ENCODE measurements around the gene PHOSPHO1.

PHOSPHO1 gene

DNA sequence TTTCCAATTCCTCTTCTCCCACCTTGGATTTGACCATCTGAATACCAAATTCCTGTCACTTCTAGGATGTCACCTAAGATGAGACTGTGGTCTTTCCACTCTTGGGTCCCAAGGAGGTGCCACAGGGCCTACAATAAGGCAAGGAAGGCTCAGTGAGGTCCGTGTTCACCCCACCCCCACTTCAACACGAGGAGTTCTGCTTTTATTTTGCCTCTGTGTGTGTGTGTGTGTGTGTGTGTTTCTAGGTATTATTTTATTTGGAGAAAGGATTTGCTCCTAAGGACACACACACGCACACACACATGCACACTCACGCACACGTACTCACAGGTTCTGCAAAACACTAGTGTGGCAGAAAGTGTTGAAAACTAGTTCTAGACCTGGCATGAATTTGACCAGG is 24.5 kb upstream of the PHOSPHO1 start:
- H3K4me3 ChIP-seq (ENCODE audit: insufficient read depth, low read length, poor library complexity, severe bottlenecking): no peak overlapping the region
- no peaks in the 10 kb centered on the region for H3F3A ChIP-seq (ENCODE audit: insufficient read depth)
- no peak overlapping the region for H3K4me2 ChIP-seq (ENCODE audit: low read depth, low read length, poor library complexity, severe bottlenecking)
- H3K27me3 ChIP-seq (ENCODE audit: low read length): no peaks in the 10 kb centered on the region
- no peak overlapping the region for H3K9ac ChIP-seq (ENCODE audit: low read length)
- H3K9me3 ChIP-seq (ENCODE audit: insufficient read depth, low read length): no peaks in the 10 kb centered on the region
- no peak overlapping the region for H2AFZ ChIP-seq (ENCODE audit: low read depth, low read length, severe bottlenecking)
- no peaks in the 10 kb centered on the region for H3K79me2 ChIP-seq (ENCODE audit: insufficient read depth, low read length)
- H3K9me2 ChIP-seq (replicated peaks; ENCODE audit: insufficient read depth, low read length): no peaks in the 10 kb centered on the region
- H3K27ac ChIP-seq (ENCODE audit: low read depth, low read length): no peak overlapping the region
- H4K20me1 ChIP-seq (ENCODE audit: low read depth, low read length): no peaks in the 10 kb centered on the region
- H3K36me3 ChIP-seq (ENCODE audit: low read length): no peaks in the 10 kb centered on the region
- TF ChIP-seq CTCF (IDR thresholded peaks at IDR 0.05; ENCODE audit: insufficient read depth, low read length, poor library complexity, severe bottlenecking): no peak
- no peak for TF ChIP-seq EZH2phosphoT487 (conservative IDR thresholded peaks at IDR 0.05; ENCODE audit: low read length)

GRCh38 chr17:49254066-49254465 is 23.5 kb upstream of the PHOSPHO1 start:
- no peak overlapping the region for H3K4me3 ChIP-seq (ENCODE audit: insufficient read depth, low read length, poor library complexity, severe bottlenecking)
- no peak overlapping the region for H3K9ac ChIP-seq (ENCODE audit: low read length)
- no peaks in the 10 kb centered on the region for H4K20me1 ChIP-seq (ENCODE audit: low read depth, low read length)
- no peaks in the 10 kb centered on the region for H3K79me2 ChIP-seq (ENCODE audit: insufficient read depth, low read length)
- no peak overlapping the region for H2AFZ ChIP-seq (ENCODE audit: low read depth, low read length, severe bottlenecking)
- no peaks in the 10 kb centered on the region for H3K9me3 ChIP-seq (ENCODE audit: insufficient read depth, low read length)
- no peaks in the 10 kb centered on the region for H3K36me3 ChIP-seq (ENCODE audit: low read length)
- H3K4me2 ChIP-seq (ENCODE audit: low read depth, low read length, poor library complexity, severe bottlenecking): no peak overlapping the region
- no peak for TF ChIP-seq CTCF (IDR thresholded peaks at IDR 0.05; ENCODE audit: insufficient read depth, low read length, poor library complexity, severe bottlenecking)
- TF ChIP-seq EZH2phosphoT487 (conservative IDR thresholded peaks at IDR 0.05; ENCODE audit: low read length): no peak
- no peaks in the 10 kb centered on the region for H3F3A ChIP-seq (ENCODE audit: insufficient read depth)
- no peaks in the 10 kb centered on the region for H3K27me3 ChIP-seq (ENCODE audit: low read length)
- H3K27ac ChIP-seq (ENCODE audit: low read depth, low read length): no peak overlapping the region
- no peaks in the 10 kb centered on the region for H3K9me2 ChIP-seq (replicated peaks; ENCODE audit: insufficient read depth, low read length)

GRCh38 chr17:49252148-49252695 is 21.6 kb upstream of the PHOSPHO1 start:
- Histone ChIP-seq H3K9me2 (replicated peaks; ENCODE audit: insufficient read depth, low read length) (no peaks in the 10 kb centered on the region), H2AFZ (ENCODE audit: low read depth, low read length, severe bottlenecking) (no peak overlapping the region), H3F3A (ENCODE audit: insufficient read depth) (no peaks in the 10 kb centered on the region), H3K79me2 (ENCODE audit: insufficient read depth, low read length) (no peaks in the 10 kb centered on the region), H4K20me1 (ENCODE audit: low read depth, low read length) (no peaks in the 10 kb centered on the region), H3K4me2 (ENCODE audit: low read depth, low read length, poor library complexity, severe bottlenecking) (no peak overlapping the region), H3K36me3 (ENCODE audit: low read length) (no peaks in the 10 kb centered on the region), H3K9me3 (ENCODE audit: insufficient read depth, low read length) (no peaks in the 10 kb centered on the region), H3K27ac (ENCODE audit: low read depth, low read length) (no peak overlapping the region), H3K4me3 (ENCODE audit: insufficient read depth, low read length, poor library complexity, severe bottlenecking) (no peak overlapping the region), H3K27me3 (ENCODE audit: low read length) (no peaks in the 10 kb centered on the region), H3K9ac (ENCODE audit: low read length) (no peak overlapping the region)
- TF ChIP-seq CTCF (IDR thresholded peaks at IDR 0.05; ENCODE audit: insufficient read depth, low read length, poor library complexity, severe bottlenecking) (no peak), EZH2phosphoT487 (conservative IDR thresholded peaks at IDR 0.05; ENCODE audit: low read length) (no peak)

Data from SU-DHL-6 (cell line).